AG09319 (cell line): ENCODE results near the gene BSCL2.
A peak's percentile ranks its signal among the peaks of the same experiment; 100 is the strongest.
"Not testable (repeated sequence)": the region's sequence is repeated elsewhere in the genome, so short reads cannot be mapped to it uniquely, and the experiment has no call there.

ENCODE experiments used
- DNase-seq: peaks from one replicate; pipeline ENCODE4 v3.0.0-alpha.2; 2010; ENCODE audit warnings: low read depth; ENCODE audit errors: extremely low read depth
- CTCF ChIP-seq: IDR thresholded peaks from 2 replicates; pipeline ENCODE4 v1.5.1; 2011; ENCODE audit warnings: low read depth, mild to moderate bottlenecking, inconsistent platforms, low read length, moderate library complexity

The BSCL2 gene

GRCh38 chr11:62694455-62695167 lies 12.6 kb downstream of the BSCL2 start:
- peak; percentile 93 for TF ChIP-seq CTCF
- DNase-seq = peak; percentile 69

DNA sequence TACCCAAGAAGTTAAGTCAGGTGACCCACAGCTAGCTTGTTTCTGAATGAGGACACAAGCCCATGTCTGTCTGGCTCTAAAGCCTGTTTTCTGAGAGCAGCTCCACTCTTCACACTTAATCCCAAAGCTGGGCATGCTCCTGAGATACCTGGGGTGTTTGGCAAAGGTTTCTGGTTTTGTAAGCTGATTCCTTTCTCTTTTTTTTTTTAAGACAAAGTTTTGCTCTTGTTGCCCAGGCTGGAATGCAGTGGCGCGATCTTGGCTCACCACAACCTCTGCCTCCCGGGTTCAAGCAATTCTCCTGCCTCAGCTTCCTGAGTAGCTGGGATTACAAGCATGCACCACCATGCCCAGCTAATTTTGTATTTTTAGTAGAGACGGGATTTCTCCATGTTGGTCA lies 13.6 kb downstream of the BSCL2 start:
- DNase-seq = not testable (repeated sequence)

DNA sequence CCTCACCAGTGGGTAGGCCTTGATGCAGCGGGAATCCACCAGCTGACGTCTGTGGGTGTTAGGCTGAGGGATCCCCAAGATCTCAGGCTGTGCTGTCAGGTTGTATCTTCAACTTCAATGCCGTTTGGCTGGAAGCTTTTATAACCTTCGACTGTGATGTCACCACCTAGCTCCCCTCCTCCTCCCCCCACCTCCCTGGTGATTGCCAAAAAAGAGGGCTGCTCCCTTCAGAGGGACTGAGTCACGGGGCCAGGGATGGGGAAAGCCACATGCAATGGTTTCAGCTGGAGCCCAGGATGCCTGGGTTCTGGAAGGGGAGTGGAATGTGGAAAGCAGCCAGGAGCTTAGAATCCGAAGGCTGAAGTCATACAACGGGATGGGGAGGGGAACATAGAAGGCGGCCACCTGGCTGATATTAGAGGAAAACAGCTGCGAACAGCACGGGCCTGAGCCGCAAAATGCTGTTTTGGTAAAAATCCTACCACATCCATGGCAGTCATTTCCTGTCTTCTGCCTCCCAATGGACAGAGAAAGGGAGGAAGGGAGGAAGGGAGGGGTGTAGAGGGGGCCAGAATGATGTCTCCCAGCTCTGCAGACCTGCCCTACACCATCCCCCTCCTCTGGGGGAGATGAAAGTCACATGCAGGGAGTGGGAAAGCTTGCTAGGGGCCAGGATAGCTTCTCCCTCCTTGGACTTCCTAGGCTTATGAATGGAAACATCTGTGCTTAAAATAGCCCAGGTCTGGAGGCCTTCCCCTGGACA lies 17.6 kb downstream of the BSCL2 start, which contains the start of gene LRRN4CL:
TSS of gene LRRN4CL (minus strand) at position 110 of the 763 bp plus-strand sequence. CDS start 1,022 bp downstream, outside the sequence.
- DNase-seq = peak; percentile 95
- no peak for TF ChIP-seq CTCF

- no peak for DNase-seq
- TF ChIP-seq CTCF = no peak
Observed at GRCh38 chr11:62688491-62688890, 18.7 kb downstream of the BSCL2 start.

GRCh38 chr11:62687508-62688396 lies 19.5 kb downstream of the BSCL2 start:
- no peak for TF ChIP-seq CTCF
- DNase-seq = no peak

DNA sequence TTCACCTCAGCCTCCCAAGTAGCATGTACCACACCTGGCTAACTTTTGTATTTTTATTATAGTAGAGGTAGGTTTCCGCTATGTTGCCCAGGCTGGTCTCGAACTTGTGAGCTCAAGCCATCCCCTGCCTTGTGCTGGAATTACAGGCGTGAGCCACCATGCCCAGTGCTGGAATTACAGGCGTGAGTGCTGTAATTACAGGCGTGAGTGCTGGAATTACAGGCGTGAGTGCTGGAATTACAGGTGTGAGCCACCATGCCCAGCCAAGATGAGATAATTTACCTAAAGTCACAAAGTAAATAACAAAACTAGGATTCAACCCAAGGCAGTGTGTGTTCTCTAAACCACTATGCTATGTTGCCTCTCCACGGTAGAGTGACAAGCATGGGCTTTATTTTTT lies 24.7 kb downstream of the BSCL2 start:
- TF ChIP-seq CTCF = no peak
- no peak for DNase-seq

DNA sequence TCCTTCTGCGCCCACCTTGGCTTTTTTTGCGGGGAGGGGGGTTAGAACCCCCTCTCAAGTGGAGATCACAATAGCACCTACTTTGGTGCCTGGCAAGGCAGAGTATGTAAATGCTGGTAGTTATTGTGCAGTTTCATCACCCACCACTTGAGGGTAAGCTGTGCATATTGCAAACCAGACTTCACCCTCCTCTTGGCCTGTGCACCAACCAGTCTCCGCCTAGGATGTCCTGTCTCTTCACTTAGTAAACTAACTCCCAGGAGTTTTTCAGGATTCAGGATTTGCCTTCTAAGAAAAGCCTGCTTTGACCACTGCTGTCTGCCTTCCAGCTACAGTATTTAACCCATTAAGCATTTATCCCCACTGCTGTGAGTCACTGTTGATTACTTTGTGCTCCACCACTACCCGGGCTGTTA lies 26.4 kb downstream of the BSCL2 start:
- TF ChIP-seq CTCF = peak; percentile 76
- DNase-seq = peak; percentile 70
